Stimulated activated CD8-positive, alpha-beta memory T cell treated with anti-CD3 and anti-CD28 coated beads, Interleukin-2, amount 100 ng/mL, for 48 hours (primary cell): ENCODE data around the gene PRR23C.
"Not testable (repeated sequence)": the region's sequence is repeated elsewhere in the genome, so short reads cannot be mapped to it uniquely, and the experiment has no call there.

Source experiments
- DNase-seq, 2 donors: peaks; one replicate each; pipeline ENCODE4 v3.0.0-alpha.2; 2020; ENCODE audit warnings: low read depth in 2 of 2

The PRR23C gene

GRCh38 chr3:139044366-139045210 is at the start of gene PRR23C:
TSS of gene PRR23C (minus strand) at chr3:139044892. CDS start at chr3:139044620, 272 bp downstream.
- DNase-seq = no peak

GRCh38 chr3:139093840-139094239 is 49.1 kb upstream of the PRR23C start:
- no peak for DNase-seq

GRCh38 chr3:139088462-139089324 is 44.0 kb upstream of the PRR23C start:
- DNase-seq = no peak

GRCh38 chr3:139087621-139088020 is 42.9 kb upstream of the PRR23C start:
- no peak for DNase-seq

- DNase-seq = no peak
These were observed 39.5 kb upstream of the PRR23C start for GRCh38 chr3:139084176-139084575.

GRCh38 chr3:139074565-139075115 is 29.9 kb upstream of the PRR23C start:
- DNase-seq = no peak

- no peak for DNase-seq
These were observed 18.2 kb upstream of the PRR23C start for GRCh38 chr3:139062918-139063317.

- DNase-seq = no peak
These were observed 8.3 kb upstream of the PRR23C start for GRCh38 chr3:139052802-139053600.

- no peak for DNase-seq
These were observed 932 bp downstream of the PRR23C start for GRCh38 chr3:139043554-139044365.

GRCh38 chr3:139037478-139037877 is 7.2 kb downstream of the PRR23C start:
- DNase-seq = no peak

- no peak for DNase-seq
These were observed 12.2 kb downstream of the PRR23C start for GRCh38 chr3:139032326-139033002.

- not testable (repeated sequence) for DNase-seq
These were observed 14.1 kb downstream of the PRR23C start for GRCh38 chr3:139030576-139030975.

- no peak for DNase-seq
These were observed 19.7 kb downstream of the PRR23C start for GRCh38 chr3:139024968-139025367.

- DNase-seq = no peak
These were observed 23.8 kb downstream of the PRR23C start, which contains the start of gene PRR23B for GRCh38 chr3:139020868-139021234. TSS of gene PRR23B (minus strand) at chr3:139020926. CDS start at chr3:139020661, 265 bp downstream.

- DNase-seq = no peak
These were observed 24.4 kb downstream of the PRR23C start for GRCh38 chr3:139020036-139020867.

GRCh38 chr3:139016430-139017048 is 28.2 kb downstream of the PRR23C start:
- DNase-seq = no peak

GRCh38 chr3:139006051-139006716 is 38.5 kb downstream of the PRR23C start, which contains the start of gene PRR23A:
TSS of gene PRR23A (minus strand) at chr3:139006268. CDS start at chr3:139006268, 0 bp downstream.
- no peak for DNase-seq
